Tibial nerve (tissue), 4 donors: ENCODE results near the gene CXCL8. TPM values are rescaled to one million over a fixed set of nuclear protein-coding genes. Genes with fewer than 3 reads are reported as not detected.

Source experiments
- DNase-seq, 2 donors: peaks; one replicate each; pipeline ENCODE4 v3.0.0-alpha.2; 2019; ENCODE audit warnings: low spot score in 2 of 2
- H3K27ac ChIP-seq, 4 donors: fragments of 200-600 bp; sonication (generic) in 3 of 4; one replicate each; pipeline ENCODE4 v1.5.1; 2017 to 2019; ENCODE audit warnings: mild to moderate bottlenecking in 1 of 4
- H3K27me3 ChIP-seq, 2 donors: fragments of 200-600 bp; sonication (generic) in 1 of 2; one replicate each; pipeline versions ENCODE4 v1.5.1 to v1.6.0; 2017 to 2019
- H3K36me3 ChIP-seq, 3 donors: fragments of 200-600 bp; sonication (generic); one replicate each; pipeline ENCODE4 v1.5.1; 2018 to 2019
- H3K4me1 ChIP-seq, 4 donors: fragments of 200-600 bp; sonication (generic) in 3 of 4; one replicate each; pipeline ENCODE4 v1.5.1; 2017 to 2019
- H3K4me3 ChIP-seq, 4 donors: fragments of 200-600 bp; sonication (generic) in 3 of 4; one replicate each; pipeline ENCODE4 v1.5.1; 2017 to 2019; ENCODE audit warnings: mild to moderate bottlenecking in 1 of 4, moderate library complexity in 1 of 4
- H3K9me3 ChIP-seq, 4 donors: fragments of 200-600 bp; sonication (generic) in 3 of 4; one replicate each; pipeline ENCODE4 v1.5.1; 2017 to 2019
- EP300 ChIP-seq, 2 donors: sonication (generic); formaldehyde crosslinking; IDR thresholded peaks; one replicate each; pipeline ENCODE4 v1.6.1; 2017; ENCODE audit warnings: antibody characterized with exemption in 2 of 2, mild to moderate bottlenecking in 1 of 2
- POLR2A ChIP-seq, 2 donors: fragments of 450-650 bp; IDR thresholded peaks; one replicate each; pipeline ENCODE4 v1.6.1; 2017; ENCODE audit warnings: antibody characterized with exemption in 2 of 2, mild to moderate bottlenecking in 2 of 2, moderate library complexity in 2 of 2
- WGBS, 2 donors: methylation state at CpG; one replicate each; pipeline ENCODE4 v1.1.5; 2018; 5-methylcytosine and 5-hydroxymethylcytosine counted together
- total RNA-seq, 4 donors: library from RNA; depleted of rRNA; stranded (reverse); fragments of >200 nt; gene quantifications; one replicate each; pipeline ENCODE4 v1.1.0, GENCODE V29; 2016
- TF ChIP-seq, protein P1 (sequence below), 5 experiments: fragments of 200-600 bp in 3 of 5; fragments of 450-650 bp in 2 of 5; sonication (generic) in 3 of 5; IDR thresholded peaks; one replicate each; pipeline ENCODE4 v1.5.1; 2016 to 2019; ENCODE audit warnings: antibody characterized with exemption in 5 of 5, mild to moderate bottlenecking in 3 of 5, moderate library complexity in 2 of 5

CXCL8 gene
- total RNA-seq, 4 donors from 2014 or later: 0.22 to 10.8 (median 1.3) TPM

DNA sequence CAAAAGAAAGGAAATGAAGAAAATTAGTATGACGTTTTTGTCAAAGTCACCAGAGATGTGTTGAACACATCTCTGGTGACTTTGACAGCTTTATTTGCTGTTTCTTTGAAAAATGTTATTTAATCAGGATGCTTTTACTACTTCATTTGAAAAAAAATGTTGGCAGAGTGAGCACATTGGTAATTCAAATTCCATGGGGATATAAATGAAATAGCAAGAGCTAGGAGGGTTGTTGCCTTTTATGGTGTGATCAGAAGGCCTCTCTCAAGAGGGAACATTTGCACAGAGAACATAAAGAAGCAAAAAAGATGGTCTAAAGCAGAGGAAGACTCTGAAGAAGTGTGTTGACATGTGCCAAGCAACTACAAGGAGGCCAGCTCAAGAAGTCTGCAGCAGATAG, 46.6 kb upstream of the CXCL8 start:
- no peak overlapping the region for H3K27ac ChIP-seq
- no peak for DNase-seq
- H3K4me3 ChIP-seq: no peak overlapping the region
- H3K4me1 ChIP-seq: peaks cover 0 to 5% (median 0%) of the 10 kb centered on the region in 4 donors
- WGBS, 2 donors: 74 to 82% methylated on average over 1 of the region's 1 CpG
- H3K27me3 ChIP-seq: no peaks in the 10 kb centered on the region
- H3K36me3 ChIP-seq: no peaks in the 10 kb centered on the region
- TF ChIP-seq, protein P1, sequence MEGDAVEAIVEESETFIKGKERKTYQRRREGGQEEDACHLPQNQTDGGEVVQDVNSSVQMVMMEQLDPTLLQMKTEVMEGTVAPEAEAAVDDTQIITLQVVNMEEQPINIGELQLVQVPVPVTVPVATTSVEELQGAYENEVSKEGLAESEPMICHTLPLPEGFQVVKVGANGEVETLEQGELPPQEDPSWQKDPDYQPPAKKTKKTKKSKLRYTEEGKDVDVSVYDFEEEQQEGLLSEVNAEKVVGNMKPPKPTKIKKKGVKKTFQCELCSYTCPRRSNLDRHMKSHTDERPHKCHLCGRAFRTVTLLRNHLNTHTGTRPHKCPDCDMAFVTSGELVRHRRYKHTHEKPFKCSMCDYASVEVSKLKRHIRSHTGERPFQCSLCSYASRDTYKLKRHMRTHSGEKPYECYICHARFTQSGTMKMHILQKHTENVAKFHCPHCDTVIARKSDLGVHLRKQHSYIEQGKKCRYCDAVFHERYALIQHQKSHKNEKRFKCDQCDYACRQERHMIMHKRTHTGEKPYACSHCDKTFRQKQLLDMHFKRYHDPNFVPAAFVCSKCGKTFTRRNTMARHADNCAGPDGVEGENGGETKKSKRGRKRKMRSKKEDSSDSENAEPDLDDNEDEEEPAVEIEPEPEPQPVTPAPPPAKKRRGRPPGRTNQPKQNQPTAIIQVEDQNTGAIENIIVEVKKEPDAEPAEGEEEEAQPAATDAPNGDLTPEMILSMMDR (IDR thresholded peaks at IDR 0.05): no peak
- no peak for TF ChIP-seq EP300 (IDR thresholded peaks at IDR 0.05)
- TF ChIP-seq POLR2A (IDR thresholded peaks at IDR 0.05): no peak
- no peaks in the 10 kb centered on the region for H3K9me3 ChIP-seq

DNA sequence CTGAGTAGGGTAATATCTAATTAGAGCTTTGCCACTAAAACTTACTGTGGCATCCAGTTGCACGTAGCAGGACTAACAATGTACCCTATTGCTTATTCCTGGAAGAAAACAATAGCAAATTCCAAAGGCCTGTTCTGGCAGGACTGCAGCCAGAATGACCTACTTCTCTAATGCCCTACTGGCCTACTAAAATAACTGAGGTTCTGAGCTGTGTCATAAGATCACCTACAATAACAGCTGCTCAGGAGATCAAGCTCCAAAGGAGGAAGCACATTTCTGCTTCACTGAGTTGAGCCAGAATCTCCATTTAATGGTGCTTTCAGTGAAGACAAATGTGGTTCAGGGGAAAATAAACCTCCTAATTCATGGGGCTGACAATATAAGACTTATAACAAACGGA, 42.2 kb upstream of the CXCL8 start:
- H3K27ac ChIP-seq: no peak overlapping the region
- H3K27me3 ChIP-seq: no peaks in the 10 kb centered on the region
- DNase-seq: no peak
- WGBS, 2 donors: 43 to 49% methylated on average over 2 of the region's 2 CpGs
- no peaks in the 10 kb centered on the region for H3K9me3 ChIP-seq
- H3K4me1 ChIP-seq: peaks cover 0 to 5% (median 0%) of the 10 kb centered on the region in 4 donors
- TF ChIP-seq EP300 (IDR thresholded peaks at IDR 0.05): peak in 1 of 2 donors; percentile 68
- TF ChIP-seq, protein P1 (IDR thresholded peaks at IDR 0.05): no peak
- no peak overlapping the region for H3K4me3 ChIP-seq
- no peaks in the 10 kb centered on the region for H3K36me3 ChIP-seq

DNA sequence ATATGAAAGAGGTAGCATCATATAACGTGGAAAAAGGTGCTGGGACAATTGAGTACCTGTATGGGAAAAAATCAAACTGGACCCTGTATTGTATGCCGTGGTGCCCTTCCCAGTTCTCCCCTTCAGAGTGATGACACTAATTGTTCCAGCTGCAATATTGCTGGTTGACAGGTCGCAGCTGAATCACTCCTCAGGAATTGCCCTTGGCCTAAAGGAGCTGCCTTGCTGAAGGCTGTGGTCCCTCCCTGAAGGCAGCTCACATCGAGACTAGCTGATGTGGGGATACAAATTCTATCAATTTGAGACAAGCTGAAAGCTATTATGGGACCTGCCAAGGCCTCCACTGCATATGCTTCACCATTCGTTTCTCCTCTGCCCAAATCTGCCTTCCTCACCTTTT, 39.3 kb upstream of the CXCL8 start:
- WGBS, 2 donors: 86 to 96% methylated on average over 5 of the region's 5 CpGs
- Histone ChIP-seq H3K27ac (no peak overlapping the region), H3K27me3 (no peaks in the 10 kb centered on the region), H3K9me3 (no peaks in the 10 kb centered on the region), H3K4me1 (peaks cover 0 to 29% (median 9%) of the 10 kb centered on the region in 4 donors), H3K36me3 (no peaks in the 10 kb centered on the region), H3K4me3 (no peak overlapping the region)
- no peak for DNase-seq
- TF ChIP-seq, protein P1 (IDR thresholded peaks at IDR 0.05): no peak
- TF ChIP-seq EP300 (IDR thresholded peaks at IDR 0.05) (no peak), POLR2A (IDR thresholded peaks at IDR 0.05) (no peak)

DNA sequence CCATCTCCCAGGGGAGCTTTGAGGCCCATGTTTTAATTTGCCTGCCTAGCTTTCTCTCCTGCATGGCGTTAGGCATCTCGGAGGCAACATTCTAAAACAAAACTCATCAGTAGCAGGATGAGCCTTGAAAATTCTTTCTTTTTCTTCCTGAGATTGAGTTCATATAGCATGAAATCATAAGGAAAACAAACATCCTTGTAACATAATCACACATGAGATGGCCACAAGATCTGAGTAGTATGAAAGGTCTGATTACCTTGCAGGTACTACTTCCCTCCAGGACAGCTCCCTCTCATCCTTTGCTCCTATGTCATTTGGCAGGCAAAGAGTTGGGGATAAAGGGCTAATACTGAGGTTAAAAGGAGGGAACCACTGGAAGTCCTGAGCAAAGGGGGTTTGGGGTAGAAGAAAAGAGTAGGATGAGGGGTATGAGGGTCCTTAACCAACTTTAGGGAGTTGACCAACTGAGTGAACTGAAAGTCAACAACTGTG, 37.5 kb upstream of the CXCL8 start:
- Histone ChIP-seq H3K4me1 (peaks cover 0 to 33% (median 9%) of the 10 kb centered on the region in 4 donors), H3K27me3 (no peaks in the 10 kb centered on the region), H3K9me3 (no peaks in the 10 kb centered on the region), H3K4me3 (no peak overlapping the region), H3K27ac (no peak overlapping the region), H3K36me3 (no peaks in the 10 kb centered on the region)
- no peak for DNase-seq
- WGBS, 2 donors: 86 to 98% methylated on average over 2 of the region's 2 CpGs
- TF ChIP-seq POLR2A (IDR thresholded peaks at IDR 0.05): no peak
- no peak for TF ChIP-seq EP300 (IDR thresholded peaks at IDR 0.05)
- TF ChIP-seq, protein P1 (IDR thresholded peaks at IDR 0.05): no peak

DNA sequence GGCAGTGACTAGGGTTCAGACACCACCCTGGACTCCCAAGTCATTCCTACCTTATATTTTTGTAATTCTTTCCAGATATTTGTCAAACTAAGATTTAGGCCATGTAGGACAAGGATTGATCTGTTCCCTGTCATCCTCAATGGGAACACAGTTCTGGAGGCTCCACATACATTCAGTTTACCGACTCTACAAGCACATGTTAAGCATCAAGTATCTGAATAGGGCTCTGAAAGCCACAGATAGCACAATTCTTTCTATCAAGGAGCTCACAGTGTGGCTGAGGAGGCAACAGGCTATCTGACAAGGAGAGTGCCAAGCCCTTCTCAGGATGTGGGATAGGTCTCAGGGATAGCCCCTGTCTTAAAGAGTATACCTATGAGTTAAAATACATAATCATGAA, 37.0 kb upstream of the CXCL8 start:
- peaks cover 0 to 30% (median 9%) of the 10 kb centered on the region in 4 donors for H3K4me1 ChIP-seq
- no peak overlapping the region for H3K4me3 ChIP-seq
- H3K36me3 ChIP-seq: no peaks in the 10 kb centered on the region
- H3K27me3 ChIP-seq: no peaks in the 10 kb centered on the region
- WGBS, 2 donors: 78 to 87% methylated on average over 1 of the region's 1 CpG
- TF ChIP-seq, protein P1 (IDR thresholded peaks at IDR 0.05): no peak
- no peak for TF ChIP-seq POLR2A (IDR thresholded peaks at IDR 0.05)
- no peak for TF ChIP-seq EP300 (IDR thresholded peaks at IDR 0.05)
- H3K9me3 ChIP-seq: no peaks in the 10 kb centered on the region
- no peak for DNase-seq
- no peak overlapping the region for H3K27ac ChIP-seq
